H54 (cell line): Measurements from ENCODE around the gene MESP1.

ENCODE experiments used
- DNase-seq: peaks from one replicate; pipeline ENCODE4 v3.0.0; 2011; ENCODE audit warnings: low spot score, mixed read lengths; ENCODE audit not compliant: insufficient read length
- FAIRE-seq: peaks from 3 replicates; lab custom pipeline; 2011; peaks lifted over from hg19 to GRCh38; lab: Jason Lieb, UNC
- POLR2A ChIP-seq: IDR thresholded peaks from 2 replicates; pipeline ENCODE4 v1.6.1; 2011; ENCODE audit warnings: low read depth, mild to moderate bottlenecking, low read length

MESP1 gene

DNA sequence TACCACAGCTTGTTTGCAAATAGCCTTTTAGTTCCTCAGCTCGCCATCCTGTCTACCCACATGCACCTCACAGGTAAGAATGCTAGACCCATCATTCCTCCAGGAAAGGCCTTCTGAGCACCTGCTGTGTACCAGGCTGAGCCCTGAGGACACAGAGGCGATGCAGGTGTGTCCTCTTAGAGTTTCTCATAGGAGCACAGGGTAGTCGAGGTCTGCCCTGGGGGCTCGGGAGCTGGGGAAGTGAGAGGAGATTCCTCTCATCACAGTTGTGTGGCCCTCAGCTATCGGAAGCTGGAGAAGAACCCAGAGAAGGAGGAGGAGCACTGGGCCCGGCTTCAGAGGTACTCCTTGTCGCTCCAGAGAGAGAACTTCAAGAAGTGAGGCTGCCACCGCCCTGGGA, 8.0 kb downstream of the MESP1 start:
- no peak for TF ChIP-seq POLR2A
- DNase-seq = no peak
- FAIRE-seq = no peak

DNA sequence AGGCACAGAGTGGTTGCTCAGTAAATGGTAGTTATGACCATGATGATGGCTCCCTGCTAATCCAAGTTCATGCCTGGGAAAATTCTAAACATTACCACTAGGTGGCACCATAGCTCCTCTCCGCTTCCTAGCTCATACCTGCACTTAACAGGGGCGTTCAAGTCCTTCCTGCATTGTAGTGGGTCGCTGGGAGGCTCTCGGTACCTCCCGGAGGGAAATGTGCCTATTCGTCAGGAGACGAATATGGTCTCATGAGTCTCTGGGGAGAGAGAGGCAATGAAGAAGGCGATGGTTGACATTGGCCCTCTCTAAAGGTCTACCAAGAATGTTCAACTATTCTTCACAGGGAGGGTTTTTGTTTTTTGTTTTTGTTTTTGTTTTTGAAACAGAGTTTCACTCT, 10.9 kb downstream of the MESP1 start:
- TF ChIP-seq POLR2A = no peak
- FAIRE-seq (no peak), DNase-seq (peak; percentile 49)

DNA sequence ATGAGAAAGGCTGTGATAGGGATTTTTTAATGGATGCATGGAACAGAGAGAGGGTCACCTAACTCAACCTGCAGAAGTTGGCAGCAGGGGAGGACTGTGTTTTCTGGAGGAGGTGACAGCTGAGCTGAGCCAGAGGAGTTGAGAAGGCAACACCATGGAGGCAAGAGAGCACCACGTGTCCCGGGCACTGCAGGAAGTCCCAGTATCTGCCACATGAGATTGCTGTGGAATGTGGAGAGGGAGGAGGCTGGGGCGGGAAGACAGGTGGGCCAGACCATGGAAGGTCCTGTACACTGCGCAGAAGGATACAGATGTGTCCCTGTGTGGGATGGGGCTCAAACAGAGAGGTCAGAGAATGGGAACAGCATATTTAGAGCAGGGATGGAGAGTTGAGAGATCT, 15.3 kb downstream of the MESP1 start:
- TF ChIP-seq POLR2A = no peak
- DNase-seq (no peak), FAIRE-seq (no peak)

DNA sequence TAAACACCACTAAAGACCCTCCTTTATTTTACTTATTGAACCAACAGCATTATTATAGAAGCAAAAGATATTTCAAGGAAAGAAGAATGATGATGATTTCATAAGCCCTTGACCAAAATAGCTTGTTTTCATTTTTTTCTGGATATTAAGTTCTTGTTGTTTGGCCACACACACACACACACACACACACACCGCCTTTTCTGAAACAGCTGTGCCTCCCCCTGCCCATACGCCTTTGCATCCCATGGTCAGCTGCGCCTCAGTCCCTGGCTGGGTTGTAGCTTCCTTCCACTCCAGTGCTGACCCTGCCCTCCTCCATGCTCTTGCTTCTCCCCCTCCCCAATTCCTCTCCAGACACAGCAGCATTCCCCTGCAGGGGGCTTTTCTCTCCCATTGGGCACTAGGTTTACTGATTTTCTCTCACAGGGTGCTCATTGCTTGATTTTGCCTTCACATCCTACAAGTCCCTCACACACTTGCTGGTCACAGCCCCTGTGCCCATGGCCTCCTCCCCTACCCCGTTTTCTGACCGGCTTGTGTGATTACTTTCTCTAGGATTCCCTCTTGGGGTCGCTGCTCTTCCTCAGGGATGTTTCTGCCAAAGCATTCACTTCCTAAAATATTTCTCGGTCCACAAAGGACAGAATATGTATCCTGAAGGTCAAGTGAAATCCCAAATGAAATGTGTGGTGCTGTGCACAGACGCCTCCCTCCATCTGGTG, 18.4 kb downstream of the MESP1 start:
- DNase-seq (no peak), FAIRE-seq (no peak)
- TF ChIP-seq POLR2A = no peak

DNA sequence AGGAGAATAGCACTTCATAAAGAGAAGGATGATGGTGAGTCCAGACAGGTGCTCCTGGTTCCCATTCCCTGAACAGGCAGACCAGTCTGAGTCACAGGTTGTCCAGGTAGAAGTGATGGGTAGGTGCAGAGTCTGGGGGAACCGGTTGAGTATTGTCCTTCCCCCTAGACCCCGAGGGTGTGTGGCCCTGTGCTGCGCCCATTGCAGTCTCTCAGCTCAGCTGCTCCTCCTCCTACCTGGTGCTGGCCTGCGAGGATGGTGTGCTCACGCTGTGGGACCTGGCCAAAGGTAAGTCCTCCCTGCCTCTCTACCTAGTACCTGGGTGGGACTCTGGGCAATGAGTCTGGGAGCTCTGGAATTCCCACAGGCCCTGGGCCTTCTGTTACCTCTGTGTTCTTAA, 19.8 kb downstream of the MESP1 start:
- DNase-seq = no peak
- no peak for TF ChIP-seq POLR2A
- FAIRE-seq = no peak

DNA sequence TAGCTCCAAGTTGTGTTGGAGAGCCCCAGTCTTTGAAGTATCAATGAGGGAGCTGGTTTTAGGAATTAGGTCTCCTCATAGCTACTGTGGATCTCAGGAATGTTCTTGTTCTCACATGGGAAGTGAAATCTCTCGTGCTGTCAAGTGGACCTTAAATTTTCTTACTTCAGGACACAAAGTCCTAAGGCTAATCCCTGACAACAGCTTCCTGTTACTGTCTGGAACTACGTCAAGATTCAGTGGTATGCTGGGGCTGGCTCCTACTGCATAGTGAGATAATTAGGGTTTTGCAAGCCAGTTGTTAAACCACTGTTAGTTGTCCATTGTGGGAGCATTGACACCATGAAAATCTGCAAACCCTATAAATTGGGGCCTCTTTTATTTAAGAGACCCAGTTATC, 22.8 kb downstream of the MESP1 start:
- no peak for FAIRE-seq
- no peak for TF ChIP-seq POLR2A
- no peak for DNase-seq

DNA sequence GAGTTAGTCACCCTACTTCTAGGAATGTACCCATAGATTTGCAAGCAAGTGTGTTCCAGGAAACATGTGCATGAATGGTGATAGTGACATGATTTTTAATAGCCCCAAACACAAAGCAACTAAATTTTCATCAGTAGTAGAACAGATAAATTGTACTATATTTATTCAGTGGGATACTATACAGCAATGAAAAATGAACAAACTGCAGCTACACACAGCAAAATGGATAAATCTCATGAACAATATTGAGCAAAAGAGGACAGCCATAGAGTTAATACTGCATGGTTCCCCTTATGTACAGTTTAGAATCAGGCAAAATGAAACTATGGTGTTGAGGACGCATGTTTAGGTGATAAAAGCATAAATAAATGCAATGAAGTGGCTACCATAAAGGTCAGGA, 26.0 kb downstream of the MESP1 start:
- no peak for FAIRE-seq

DNA sequence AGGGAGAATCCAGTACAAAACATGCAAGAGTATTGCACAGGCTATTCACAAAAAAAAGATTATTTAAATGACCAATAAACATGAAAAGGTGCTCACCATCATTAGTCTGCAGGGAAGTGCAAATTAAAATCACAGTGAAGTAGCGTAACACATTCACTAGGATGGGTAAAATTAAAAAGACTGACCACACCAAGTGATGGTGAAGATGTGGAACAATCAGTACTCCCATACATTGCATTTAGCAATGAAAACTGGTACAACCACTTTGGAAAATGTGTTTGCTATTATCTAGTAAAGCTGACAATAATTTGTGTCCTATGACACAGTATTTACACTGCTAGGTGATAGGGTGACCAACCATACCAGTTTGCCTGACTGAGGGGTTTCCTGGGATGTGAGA, 26.4 kb downstream of the MESP1 start:
- FAIRE-seq (no peak), DNase-seq (no peak)
- TF ChIP-seq POLR2A = no peak

More for the DNA sequence above, 26.0 kb downstream of the MESP1 start:
- DNase-seq = no peak
- no peak for TF ChIP-seq POLR2A

DNA sequence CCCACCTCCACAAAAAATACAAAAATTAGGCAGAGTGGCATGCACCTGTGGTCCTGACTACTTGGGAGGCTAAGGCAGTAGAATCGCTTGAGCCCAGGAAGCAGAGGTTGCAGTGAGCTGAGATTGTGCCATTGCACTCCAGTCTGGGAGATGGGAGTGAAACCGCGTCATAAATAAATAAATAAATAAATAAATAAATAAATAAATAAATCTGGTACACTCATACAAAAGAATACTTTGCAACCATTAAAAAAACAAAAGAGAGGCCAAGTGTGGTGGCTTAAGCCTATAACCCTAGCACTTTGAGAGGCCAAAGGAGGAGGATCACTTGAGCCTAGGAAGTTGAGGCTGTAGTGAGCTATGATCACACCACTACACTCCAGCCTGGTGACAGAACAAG, 28.0 kb downstream of the MESP1 start:
- DNase-seq (no peak), FAIRE-seq (no peak)
- TF ChIP-seq POLR2A = no peak

DNA sequence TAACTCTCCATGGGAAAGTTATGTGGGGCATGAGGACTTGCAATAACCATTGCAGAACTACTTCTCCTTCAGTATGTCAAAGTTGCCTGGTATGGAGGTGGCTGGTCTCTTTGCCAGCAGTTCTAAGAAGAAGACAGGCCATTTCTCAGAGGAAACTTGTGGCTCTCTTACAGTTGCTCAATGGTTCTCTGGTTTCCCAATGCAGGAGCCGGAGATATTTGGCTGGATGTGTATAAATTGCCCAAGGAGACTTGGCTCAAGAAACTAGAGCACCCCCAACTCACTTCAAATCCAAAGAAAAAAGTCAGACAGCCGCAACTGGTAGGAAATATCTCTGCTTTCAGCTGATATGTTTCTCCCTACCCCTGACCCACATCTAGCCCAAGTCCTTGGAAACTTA, 36.3 kb downstream of the MESP1 start:
- FAIRE-seq = no peak
- TF ChIP-seq POLR2A = no peak
- DNase-seq = no peak

DNA sequence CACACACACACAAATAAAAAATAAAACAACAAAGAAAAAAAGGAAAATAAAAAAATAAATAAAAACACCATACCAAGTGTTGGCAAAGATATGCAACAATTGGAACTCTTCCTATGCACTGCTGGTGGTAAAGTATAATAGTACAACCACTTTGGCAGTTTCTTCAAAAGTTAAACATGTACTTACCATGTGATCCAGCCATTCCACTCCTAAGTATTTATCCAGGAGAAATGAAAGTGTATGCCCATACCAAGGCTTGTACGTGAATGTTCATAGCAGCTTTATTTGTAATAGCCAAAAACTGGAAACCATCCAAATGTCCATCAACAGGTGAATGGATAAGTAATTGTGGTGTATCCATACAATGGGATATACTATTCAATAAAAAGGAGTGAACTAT, 43.5 kb downstream of the MESP1 start:
- FAIRE-seq (no peak), DNase-seq (no peak)
- no peak for TF ChIP-seq POLR2A

DNA sequence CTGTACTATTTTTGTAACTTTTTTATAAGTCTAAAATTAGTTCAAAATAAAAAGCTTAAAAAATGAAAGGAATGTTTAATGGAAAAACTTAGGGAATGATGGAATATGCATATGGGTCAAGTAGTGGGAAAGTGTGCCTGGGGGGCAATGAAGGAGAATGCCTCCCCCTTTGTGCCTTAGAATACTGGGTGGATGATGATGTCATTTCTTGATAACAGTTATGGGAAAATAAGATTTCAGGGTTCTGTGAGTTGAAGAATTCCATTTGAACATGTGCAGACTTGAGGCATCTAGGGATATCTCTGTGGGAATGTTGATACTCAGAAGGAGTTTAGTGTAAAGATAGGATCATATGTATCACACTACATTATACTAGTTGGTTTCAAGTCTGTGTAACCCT, 46.6 kb downstream of the MESP1 start:
- no peak for TF ChIP-seq POLR2A
- no peak for DNase-seq
- FAIRE-seq = no peak
